HUES48 (cell line): ENCODE data around the gene METTL25B.

Source experiments
- H3K27ac ChIP-seq: one replicate; pipeline ENCODE4 v1.7.0; 2013; ENCODE audit warnings: low read depth, low read length, inconsistent platforms
- H3K27me3 ChIP-seq: 2 replicates; pipeline ENCODE4 v1.6.1; 2013; ENCODE audit warnings: mild to moderate bottlenecking, low read length; ENCODE audit not compliant: control insufficient read depth, insufficient read depth
- H3K36me3 ChIP-seq: 2 replicates; pipeline ENCODE4 v1.6.1; 2013; ENCODE audit warnings: low read length; ENCODE audit not compliant: control insufficient read depth, insufficient read depth
- H3K4me1 ChIP-seq: 2 replicates; pipeline ENCODE4 v1.6.1; 2013; ENCODE audit warnings: mild to moderate bottlenecking, low read length; ENCODE audit not compliant: control insufficient read depth, insufficient read depth
- H3K4me3 ChIP-seq: 2 replicates; pipeline ENCODE4 v1.5.1; 2013; ENCODE audit warnings: mild to moderate bottlenecking, low read depth, low read length
- H3K9ac ChIP-seq: 2 replicates; pipeline ENCODE4 v1.6.1; 2013; ENCODE audit warnings: mild to moderate bottlenecking, low read depth, low read length, moderate library complexity
- H3K9me3 ChIP-seq: 2 replicates; pipeline ENCODE4 v1.6.1; 2013; ENCODE audit warnings: low read length; ENCODE audit not compliant: control insufficient read depth, insufficient read depth

The METTL25B gene

GRCh38 chr1:156709757-156710489 lies 18.3 kb upstream of the METTL25B start:
- H3K9ac ChIP-seq, result no peak overlapping the region
- peaks cover 44% of the 10 kb centered on the region for H3K4me1 ChIP-seq
- H3K27me3 ChIP-seq, result peaks cover 4% of the 10 kb centered on the region
- H3K27ac ChIP-seq, result no peak overlapping the region
- H3K4me3 ChIP-seq, result no peak overlapping the region
- H3K9me3 ChIP-seq, result no peaks in the 10 kb centered on the region
- H3K36me3 ChIP-seq, result no peaks in the 10 kb centered on the region

- Histone ChIP-seq H3K9ac (no peak overlapping the region), H3K27ac (peak overlapping the region; percentile 74), H3K4me1 (peaks cover 44% of the 10 kb centered on the region)
Measured at GRCh38 chr1:156711011-156711817, 17.1 kb upstream of the METTL25B start.

GRCh38 chr1:156712626-156713025 lies 15.6 kb upstream of the METTL25B start:
- Histone ChIP-seq H3K4me1 (peaks cover 40% of the 10 kb centered on the region), H3K4me3 (no peak overlapping the region), H3K27ac (no peak overlapping the region), H3K27me3 (no peaks in the 10 kb centered on the region), H3K36me3 (no peaks in the 10 kb centered on the region), H3K9ac (no peak overlapping the region), H3K9me3 (no peaks in the 10 kb centered on the region)

More at GRCh38 chr1:156711011-156711817, 17.1 kb upstream of the METTL25B start:
- Histone ChIP-seq H3K4me3 (no peak overlapping the region), H3K9me3 (no peaks in the 10 kb centered on the region), H3K36me3 (no peaks in the 10 kb centered on the region), H3K27me3 (no peaks in the 10 kb centered on the region)

GRCh38 chr1:156714830-156715229 lies 13.4 kb upstream of the METTL25B start:
- H3K9ac ChIP-seq, result no peak overlapping the region
- H3K9me3 ChIP-seq, result no peaks in the 10 kb centered on the region
- H3K4me1 ChIP-seq, result peaks cover 20% of the 10 kb centered on the region
- H3K27me3 ChIP-seq, result no peaks in the 10 kb centered on the region
- no peak overlapping the region for H3K4me3 ChIP-seq
- H3K36me3 ChIP-seq, result no peaks in the 10 kb centered on the region
- no peak overlapping the region for H3K27ac ChIP-seq

GRCh38 chr1:156717351-156717750 lies 10.9 kb upstream of the METTL25B start:
- Histone ChIP-seq H3K9ac (no peak overlapping the region), H3K36me3 (peaks cover 14% of the 10 kb centered on the region), H3K27me3 (no peaks in the 10 kb centered on the region), H3K27ac (no peak overlapping the region), H3K4me3 (no peak overlapping the region), H3K4me1 (peaks cover 4% of the 10 kb centered on the region; the same call in 1 of the 2 replicates), H3K9me3 (no peaks in the 10 kb centered on the region)

- H3K36me3 ChIP-seq, result peaks cover 38% of the 10 kb centered on the region
- H3K27ac ChIP-seq, result no peak overlapping the region
- H3K9me3 ChIP-seq, result no peaks in the 10 kb centered on the region
Measured at GRCh38 chr1:156721131-156721530, 7.1 kb upstream of the METTL25B start.

GRCh38 chr1:156721535-156721934 lies 6.7 kb upstream of the METTL25B start:
- no peak overlapping the region for H3K9ac ChIP-seq
- no peak overlapping the region for H3K4me3 ChIP-seq
- no peaks in the 10 kb centered on the region for H3K9me3 ChIP-seq
- H3K36me3 ChIP-seq, result peaks cover 38% of the 10 kb centered on the region
- no peak overlapping the region for H3K27ac ChIP-seq
- peaks cover 17% of the 10 kb centered on the region for H3K4me1 ChIP-seq
- H3K27me3 ChIP-seq, result no peaks in the 10 kb centered on the region

More at GRCh38 chr1:156721131-156721530, 7.1 kb upstream of the METTL25B start:
- Histone ChIP-seq H3K4me3 (no peak overlapping the region), H3K9ac (no peak overlapping the region), H3K27me3 (no peaks in the 10 kb centered on the region), H3K4me1 (peaks cover 13% of the 10 kb centered on the region)

- Histone ChIP-seq H3K36me3 (peaks cover 43% of the 10 kb centered on the region), H3K9ac (no peak overlapping the region), H3K27ac (no peak overlapping the region), H3K27me3 (no peaks in the 10 kb centered on the region), H3K9me3 (no peaks in the 10 kb centered on the region), H3K4me1 (peaks cover 24% of the 10 kb centered on the region), H3K4me3 (peak overlapping the region; percentile 92)
Measured at GRCh38 chr1:156725683-156726280, 2.5 kb upstream of the METTL25B start.

- peak overlapping the region; percentile 6 for H3K27ac ChIP-seq
- no peaks in the 10 kb centered on the region for H3K9me3 ChIP-seq
- H3K4me1 ChIP-seq, result peaks cover 24% of the 10 kb centered on the region
- H3K4me3 ChIP-seq, result peak overlapping the region; percentile 92
- H3K9ac ChIP-seq, result no peak overlapping the region
- H3K36me3 ChIP-seq, result peaks cover 33% of the 10 kb centered on the region
- H3K27me3 ChIP-seq, result no peaks in the 10 kb centered on the region
Measured at GRCh38 chr1:156726549-156727226, 1.6 kb upstream of the METTL25B start.

- Histone ChIP-seq H3K9ac (peak overlapping the region; percentile 80), H3K36me3 (peaks cover 33% of the 10 kb centered on the region), H3K27me3 (no peaks in the 10 kb centered on the region), H3K9me3 (no peaks in the 10 kb centered on the region), H3K4me3 (peak overlapping the region; percentile 92), H3K27ac (peak overlapping the region; percentile 6), H3K4me1 (peaks cover 24% of the 10 kb centered on the region)
Measured at GRCh38 chr1:156727492-156727891, 777 bp upstream of the METTL25B start.
